ENCODE measurements around the gene CLEC4D. TPM values are rescaled to one million over a fixed set of nuclear protein-coding genes. Genes with fewer than 3 reads are reported as not detected.

Gene CLEC4D
- total RNA-seq, 1 donor from 2014 or later = 0.14 TPM

GRCh38 chr12:8499616-8500015, 13.7 kb upstream of the CLEC4D start:
- Mint-ChIP-seq H3K4me1 (ENCODE audit: low read depth) (no peaks in the 10 kb centered on the region), H3K4me3 (ENCODE audit: low read depth) (no peak overlapping the region), H3K27me3 (peaks cover 11% of the 10 kb centered on the region), H3K27ac (no peak overlapping the region), H3K9me3 (ENCODE audit: low read depth) (no peaks in the 10 kb centered on the region), H3K36me3 (ENCODE audit: insufficient read depth) (no peaks in the 10 kb centered on the region)
- peak; percentile 52 for TF ChIP-seq CTCF (IDR thresholded peaks at IDR 0.05; ENCODE audit: unreplicated experiment)
- DNase-seq (ENCODE audit: low spot score, unreplicated experiment) = no peak

GRCh38 chr12:8501720-8502119, 11.6 kb upstream of the CLEC4D start:
- Mint-ChIP-seq H3K27me3 (peaks cover 12% of the 10 kb centered on the region), H3K4me1 (ENCODE audit: low read depth) (no peaks in the 10 kb centered on the region), H3K4me3 (ENCODE audit: low read depth) (no peak overlapping the region), H3K27ac (no peak overlapping the region), H3K9me3 (ENCODE audit: low read depth) (no peaks in the 10 kb centered on the region), H3K36me3 (ENCODE audit: insufficient read depth) (no peaks in the 10 kb centered on the region)
- no peak for TF ChIP-seq CTCF (IDR thresholded peaks at IDR 0.05; ENCODE audit: unreplicated experiment)
- DNase-seq (ENCODE audit: low spot score, unreplicated experiment) = no peak

GRCh38 chr12:8504351-8504750, 9.0 kb upstream of the CLEC4D start:
- DNase-seq (ENCODE audit: low spot score, unreplicated experiment) = no peak
- Mint-ChIP-seq H3K36me3 (ENCODE audit: insufficient read depth) (no peaks in the 10 kb centered on the region), H3K4me3 (ENCODE audit: low read depth) (no peak overlapping the region), H3K27ac (no peak overlapping the region), H3K27me3 (peaks cover 15% of the 10 kb centered on the region), H3K4me1 (ENCODE audit: low read depth) (no peaks in the 10 kb centered on the region), H3K9me3 (ENCODE audit: low read depth) (no peaks in the 10 kb centered on the region)
- no peak for TF ChIP-seq CTCF (IDR thresholded peaks at IDR 0.05; ENCODE audit: unreplicated experiment)

GRCh38 chr12:8507596-8507995, 5.7 kb upstream of the CLEC4D start:
- no peak for DNase-seq (ENCODE audit: low spot score, unreplicated experiment)
- H3K4me3 Mint-ChIP-seq (ENCODE audit: low read depth) = no peak overlapping the region
- no peak overlapping the region for H3K27ac Mint-ChIP-seq
- no peak for TF ChIP-seq CTCF (IDR thresholded peaks at IDR 0.05; ENCODE audit: unreplicated experiment)
- H3K27me3 Mint-ChIP-seq = peaks cover 20% of the 10 kb centered on the region
- no peaks in the 10 kb centered on the region for H3K36me3 Mint-ChIP-seq (ENCODE audit: insufficient read depth)
- no peaks in the 10 kb centered on the region for H3K9me3 Mint-ChIP-seq (ENCODE audit: low read depth)
- no peaks in the 10 kb centered on the region for H3K4me1 Mint-ChIP-seq (ENCODE audit: low read depth)

- DNase-seq (ENCODE audit: low spot score, unreplicated experiment) = no peak
- no peak overlapping the region for H3K27ac Mint-ChIP-seq
- no peaks in the 10 kb centered on the region for H3K36me3 Mint-ChIP-seq (ENCODE audit: insufficient read depth)
- no peak for TF ChIP-seq CTCF (IDR thresholded peaks at IDR 0.05; ENCODE audit: unreplicated experiment)
- H3K4me1 Mint-ChIP-seq (ENCODE audit: low read depth) = no peaks in the 10 kb centered on the region
- no peak overlapping the region for H3K4me3 Mint-ChIP-seq (ENCODE audit: low read depth)
- H3K9me3 Mint-ChIP-seq (ENCODE audit: low read depth) = no peaks in the 10 kb centered on the region
- H3K27me3 Mint-ChIP-seq = peaks cover 20% of the 10 kb centered on the region
Observed at GRCh38 chr12:8508223-8508622, 5.1 kb upstream of the CLEC4D start.
